ENCODE measurements around the gene ROCK2.
"Not testable (repeated sequence)": the region's sequence is repeated elsewhere in the genome, so short reads cannot be mapped to it uniquely, and the experiment has no call there.

The ROCK2 gene

DNA sequence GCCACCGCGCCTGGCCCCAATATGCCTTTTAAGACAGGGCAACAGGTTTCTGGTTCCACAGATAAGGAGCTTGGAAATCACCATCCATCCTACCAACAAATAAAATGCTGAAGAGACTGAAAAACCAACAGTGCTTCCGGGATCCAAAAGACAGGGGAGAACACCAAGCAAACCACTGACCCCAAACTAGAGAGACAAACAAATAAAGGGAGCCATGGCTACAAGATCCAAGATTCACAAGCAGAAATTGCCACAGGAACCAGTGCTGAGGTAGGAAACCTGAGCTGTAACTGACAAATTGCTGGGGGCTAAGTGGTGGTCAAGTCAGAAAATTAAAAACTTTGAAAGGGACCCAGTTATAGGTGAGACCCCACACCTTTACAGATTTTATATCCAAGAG lies 76.5 kb downstream of the ROCK2 start:
- no peak for TF ChIP-seq CTCF (IDR thresholded peaks at IDR 0.05; ENCODE audit: extremely low read depth, missing control alignments)
- DNase-seq (ENCODE audit: low spot score), result no peak

- DNase-seq (ENCODE audit: low spot score), result no peak
- TF ChIP-seq CTCF (IDR thresholded peaks at IDR 0.05; ENCODE audit: extremely low read depth, missing control alignments), result no peak
Observed at GRCh38 chr2:11264818-11265217, 79.6 kb downstream of the ROCK2 start.

- DNase-seq (ENCODE audit: low spot score), result no peak
- no peak for TF ChIP-seq CTCF (IDR thresholded peaks at IDR 0.05; ENCODE audit: extremely low read depth, missing control alignments)
Observed at GRCh38 chr2:11264007-11264406, 80.4 kb downstream of the ROCK2 start.

DNA sequence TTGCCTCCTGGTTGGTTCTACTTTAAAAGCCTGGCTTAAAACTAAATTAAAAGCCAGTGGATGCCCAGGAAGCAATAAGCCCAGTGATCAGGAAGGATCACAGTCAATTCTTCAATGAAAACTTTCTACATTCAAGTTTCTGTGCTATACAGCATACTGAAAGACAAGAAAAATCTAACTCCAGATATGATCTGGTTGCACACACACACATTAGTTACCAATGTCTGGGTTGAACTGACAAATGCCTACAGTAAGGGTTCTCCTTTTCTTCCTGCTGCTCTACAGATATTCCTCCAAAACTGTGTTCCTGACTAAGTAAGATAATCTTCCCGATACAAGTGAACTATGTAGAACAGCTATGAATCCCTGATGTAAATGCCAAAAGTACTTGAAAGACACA lies 81.3 kb downstream of the ROCK2 start:
- no peak for TF ChIP-seq CTCF (IDR thresholded peaks at IDR 0.05; ENCODE audit: extremely low read depth, missing control alignments)
- DNase-seq (ENCODE audit: low spot score), result no peak

GRCh38 chr2:11262438-11262837 lies 82.0 kb downstream of the ROCK2 start:
- not testable (repeated sequence) for DNase-seq (ENCODE audit: low spot score)

- DNase-seq (ENCODE audit: low spot score), result not testable (repeated sequence)
Observed at GRCh38 chr2:11261564-11261963, 82.9 kb downstream of the ROCK2 start.

DNA sequence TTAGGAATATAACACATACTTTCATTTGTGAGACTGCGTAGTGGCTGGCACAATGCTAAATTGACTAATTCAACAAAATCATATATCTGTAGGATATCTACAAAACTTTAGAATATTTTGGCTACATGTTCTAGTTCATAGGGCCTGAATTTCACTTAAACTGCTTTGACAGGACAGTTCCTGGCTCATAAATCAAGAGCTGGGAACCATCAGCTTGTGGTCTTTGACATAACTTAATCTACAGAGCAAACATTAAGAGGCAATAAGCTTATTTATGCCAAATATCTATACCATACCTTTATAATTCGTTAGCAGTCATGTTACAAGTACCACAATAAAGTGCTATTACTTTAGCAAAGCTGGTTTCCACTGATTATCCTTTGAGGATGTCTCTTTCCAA lies 83.5 kb downstream of the ROCK2 start:
- TF ChIP-seq CTCF (IDR thresholded peaks at IDR 0.05; ENCODE audit: extremely low read depth, missing control alignments), result no peak
- no peak for DNase-seq (ENCODE audit: low spot score)

GRCh38 chr2:11257964-11258363 lies 86.5 kb downstream of the ROCK2 start:
- TF ChIP-seq CTCF (IDR thresholded peaks at IDR 0.05; ENCODE audit: extremely low read depth, missing control alignments), result no peak
- no peak for DNase-seq (ENCODE audit: low spot score)

DNA sequence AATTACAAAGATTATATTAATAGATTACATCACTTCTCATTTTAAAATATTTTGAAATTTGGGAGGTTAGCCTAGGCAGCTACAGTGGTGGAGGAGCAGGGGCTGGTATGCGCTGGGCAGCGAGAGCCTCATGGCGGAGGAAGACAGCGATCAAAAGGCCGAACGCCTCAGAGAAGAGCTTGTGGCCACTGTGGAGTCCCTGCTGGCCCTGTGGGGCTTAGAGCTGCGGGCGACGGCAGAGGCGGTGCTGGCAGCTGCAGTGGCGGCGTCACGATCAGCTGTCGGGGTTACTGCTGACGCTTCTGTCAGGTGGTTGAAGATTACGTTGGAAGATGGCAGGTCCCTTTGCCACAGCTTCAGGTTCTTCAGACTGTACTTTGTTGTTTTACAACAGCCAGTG lies 87.4 kb downstream of the ROCK2 start:
- no peak for TF ChIP-seq CTCF (IDR thresholded peaks at IDR 0.05; ENCODE audit: extremely low read depth, missing control alignments)
- no peak for DNase-seq (ENCODE audit: low spot score)

All from GM20000 (cell line).